GM23248 (cell line): ENCODE data around the gene DDR1. TPM values are rescaled to one million over a fixed set of nuclear protein-coding genes. Genes with fewer than 3 reads are reported as not detected.
A peak's percentile ranks its signal among the peaks of the same experiment; 100 is the strongest.

Experiments used
- DNase-seq: peaks from one replicate; pipeline ENCODE4 v3.0.0-alpha.2; 2015
- H2AFZ ChIP-seq: fragments of 200-600 bp; sonication (generic); 2 replicates; pipeline ENCODE4 v1.6.1; 2016; ENCODE audit warnings: antibody characterized with exemption
- H3F3A ChIP-seq: fragments of 200-600 bp; sonication (generic); 2 replicates; pipeline ENCODE4 v1.6.1; 2016; ENCODE audit warnings: mild to moderate bottlenecking, antibody characterized with exemption, mixed run types; ENCODE audit not compliant: insufficient read depth
- H3K27ac ChIP-seq: fragments of 200-600 bp; sonication (generic); 2 replicates; pipeline ENCODE4 v1.5.1; 2016; ENCODE audit warnings: mild to moderate bottlenecking
- H3K27me3 ChIP-seq: fragments of 200-600 bp; sonication (generic); replicated peaks from 2 replicates; pipeline ENCODE4 v1.6.1; 2016; ENCODE audit warnings: mild to moderate bottlenecking; ENCODE audit not compliant: insufficient read depth
- H3K36me3 ChIP-seq: fragments of 200-600 bp; sonication (generic); 2 replicates; pipeline ENCODE4 v1.6.1; 2016; ENCODE audit warnings: low read depth, mild to moderate bottlenecking
- H3K4me1 ChIP-seq: fragments of 200-600 bp; sonication (generic); 2 replicates; pipeline ENCODE4 v1.6.1; 2016; ENCODE audit warnings: mild to moderate bottlenecking; ENCODE audit not compliant: insufficient read depth
- H3K4me2 ChIP-seq: fragments of 200-600 bp; sonication (generic); one replicate; pipeline ENCODE4 v1.6.1; 2016; ENCODE audit warnings: mild to moderate bottlenecking; ENCODE audit not compliant: unreplicated experiment
- H3K4me3 ChIP-seq: fragments of 200-600 bp; sonication (generic); 2 replicates; pipeline ENCODE4 v1.5.1; 2016; ENCODE audit warnings: mild to moderate bottlenecking
- H3K79me2 ChIP-seq: fragments of 200-600 bp; sonication (generic); 2 replicates; pipeline ENCODE4 v1.6.1; 2016; ENCODE audit warnings: mild to moderate bottlenecking; ENCODE audit not compliant: insufficient read depth
- H3K9ac ChIP-seq: fragments of 200-600 bp; sonication (generic); 2 replicates; pipeline ENCODE4 v1.6.1; 2016; ENCODE audit warnings: mild to moderate bottlenecking
- H3K9me2 ChIP-seq: fragments of 200-600 bp; sonication (generic); 2 replicates; pipeline ENCODE4 v1.6.1; 2016; ENCODE audit warnings: mixed run types, mild to moderate bottlenecking, moderate library complexity; ENCODE audit not compliant: insufficient read depth
- H3K9me3 ChIP-seq: fragments of 200-600 bp; sonication (generic); one replicate; pipeline ENCODE4 v1.6.1; 2017; ENCODE audit warnings: low read depth
- H4K20me1 ChIP-seq: fragments of 200-600 bp; sonication (generic); 2 replicates; pipeline ENCODE4 v1.6.0; 2016; ENCODE audit not compliant: insufficient read depth
- EZH2 ChIP-seq: fragments of 200-600 bp; sonication (generic); IDR thresholded peaks from 2 replicates; pipeline ENCODE4 v1.6.1; 2018; ENCODE audit warnings: antibody characterized with exemption, mild to moderate bottlenecking; ENCODE audit not compliant: insufficient read depth, poor library complexity, severe bottlenecking
- EZH2phosphoT487 ChIP-seq: fragments of 200-600 bp; sonication (generic); IDR thresholded peaks from 2 replicates; pipeline ENCODE4 v1.6.1; 2018; ENCODE audit warnings: antibody characterized with exemption, moderate library complexity, mild to moderate bottlenecking, low read depth; ENCODE audit not compliant: insufficient read depth
- WGBS, 2 experiments: methylation state at CpG; one replicate each; pipeline ENCODE4 v1.1.6; 2015 to 2017; ENCODE audit warnings: low lambda C conversion rate in 2 of 2, low coverage in 1 of 2; ENCODE audit errors: missing lambda C conversion rate in 2 of 2; 5-methylcytosine and 5-hydroxymethylcytosine counted together
- in situ Hi-C: fragments of 300-500 bp; cut with MboI; formaldehyde crosslinking; loops from 2 replicates; pipeline ENCODE4 v1.15.0; 2020
- polyA plus RNA-seq: library from polyadenylated mRNA; unstranded; fragments of >200 nt; fragmentation: Nextera tagmentation; extraction: Ambion mirVana; gene quantifications from 2 replicates; pipeline ENCODE4 v1.2.1, GENCODE V29; 2016
- total RNA-seq: library from RNA; depleted of rRNA; stranded (reverse); fragments of >200 nt; shearing (Covaris generic); gene quantifications from 2 replicates; pipeline ENCODE4 v1.2.3, GENCODE V29; 2014; rRNA removed

DDR1 gene
- total RNA-seq (23.1 and 27.0 TPM in 2 replicates), polyA plus RNA-seq (16.9 and 17.5 TPM in 2 replicates)

GRCh38 chr6:30883685-30884520 is at the start of gene DDR1:
Gene DDR1, plus strand, starts transcription at chr6:30884519. Its CDS starts 4,211 bp downstream, at chr6:30888730.
- no peaks in the 10 kb centered on the region for H3K36me3 ChIP-seq
- H3K4me2 ChIP-seq = peak within 1 kb of the TSS; percentile 84
- no peaks in the 10 kb centered on the region for H3K9me2 ChIP-seq
- H3K79me2 ChIP-seq = peaks cover 25% of the 10 kb centered on the region
- H3K4me3 ChIP-seq = peak within 1 kb of the TSS; percentile 72
- in situ Hi-C loops = no loop called here
- TF ChIP-seq EZH2 (no peak), EZH2phosphoT487 (no peak)
- H2AFZ ChIP-seq = peak within 1 kb of the TSS; percentile 69
- H3K9me3 ChIP-seq = no peaks in the 10 kb centered on the region
- H3K9ac ChIP-seq = peak within 1 kb of the TSS; percentile 74
- peak; percentile 71 for DNase-seq
- peaks cover 34% of the 10 kb centered on the region for H3K4me1 ChIP-seq
- H3F3A ChIP-seq = peaks cover 31% of the 10 kb centered on the region
- no peaks in the 10 kb centered on the region for H4K20me1 ChIP-seq
- peak within 1 kb of the TSS; percentile 89 for H3K27ac ChIP-seq
- 22 to 81% methylated on average over 12 to 39 of the region's 62 CpGs for WGBS, 2 experiments
- H3K27me3 ChIP-seq = no peaks in the 10 kb centered on the region

- Histone ChIP-seq H3K9ac (no peak overlapping the region), H3K9me3 (no peaks in the 10 kb centered on the region), H3K27me3 (no peaks in the 10 kb centered on the region), H3K4me1 (peaks cover 11% of the 10 kb centered on the region), H4K20me1 (no peaks in the 10 kb centered on the region), H3K9me2 (no peaks in the 10 kb centered on the region), H3K4me3 (no peak overlapping the region), H2AFZ (no peak overlapping the region), H3K36me3 (no peaks in the 10 kb centered on the region), H3K27ac (no peak overlapping the region), H3K4me2 (no peak overlapping the region), H3K79me2 (no peaks in the 10 kb centered on the region), H3F3A (peaks cover 6% of the 10 kb centered on the region; the same call in 1 of the 2 replicates)
- in situ Hi-C loops = no loop called here
- no peak for DNase-seq
- WGBS, 2 experiments = 81 to 93% methylated on average over 4 of the region's 4 CpGs
- TF ChIP-seq EZH2 (no peak), EZH2phosphoT487 (no peak)
These were observed 49.7 kb upstream of the DDR1 start for GRCh38 chr6:30834646-30835045.

GRCh38 chr6:30835576-30835975 is 48.7 kb upstream of the DDR1 start:
- H3K9me2 ChIP-seq = no peaks in the 10 kb centered on the region
- no peak overlapping the region for H3K4me2 ChIP-seq
- H2AFZ ChIP-seq = no peak overlapping the region
- DNase-seq = no peak
- no peaks in the 10 kb centered on the region for H3K27me3 ChIP-seq
- no peaks in the 10 kb centered on the region for H3K79me2 ChIP-seq
- no peaks in the 10 kb centered on the region for H4K20me1 ChIP-seq
- in situ Hi-C loops = no loop called here
- peaks cover 6% of the 10 kb centered on the region; the same call in 1 of the 2 replicates for H3F3A ChIP-seq
- H3K9me3 ChIP-seq = no peaks in the 10 kb centered on the region
- no peak overlapping the region for H3K27ac ChIP-seq
- 86 to 89% methylated on average over 3 of the region's 3 CpGs for WGBS, 2 experiments
- no peak for TF ChIP-seq EZH2
- no peak for TF ChIP-seq EZH2phosphoT487
- peaks cover 11% of the 10 kb centered on the region for H3K4me1 ChIP-seq
- no peaks in the 10 kb centered on the region for H3K36me3 ChIP-seq
- H3K4me3 ChIP-seq = no peak overlapping the region
- H3K9ac ChIP-seq = no peak overlapping the region

- 17 to 26% methylated on average over 1 of the region's 1 CpG for WGBS, 2 experiments
- no peaks in the 10 kb centered on the region for H3K36me3 ChIP-seq
- peak; percentile 82 for DNase-seq
- no peaks in the 10 kb centered on the region for H3K79me2 ChIP-seq
- in situ Hi-C loops = no loop called here
- H3K27ac ChIP-seq = peak overlapping the region; percentile 45
- no peaks in the 10 kb centered on the region for H3K9me3 ChIP-seq
- H3F3A ChIP-seq = peaks cover 6% of the 10 kb centered on the region; the same call in 1 of the 2 replicates
- H4K20me1 ChIP-seq = no peaks in the 10 kb centered on the region
- no peaks in the 10 kb centered on the region for H3K27me3 ChIP-seq
- no peak overlapping the region for H3K9ac ChIP-seq
- H2AFZ ChIP-seq = no peak overlapping the region
- peaks cover 11% of the 10 kb centered on the region for H3K4me1 ChIP-seq
- H3K4me3 ChIP-seq = no peak overlapping the region
- no peaks in the 10 kb centered on the region for H3K9me2 ChIP-seq
- no peak for TF ChIP-seq EZH2phosphoT487
- no peak for TF ChIP-seq EZH2
- no peak overlapping the region for H3K4me2 ChIP-seq
These were observed 47.9 kb upstream of the DDR1 start for GRCh38 chr6:30836431-30836866.
